HEK293 (cell line): ENCODE data around the gene SAP25.

ENCODE experiments used
- CTCF ChIA-PET: fragments of 350-600 bp; formaldehyde crosslinking; extraction: SDS; loops from one replicate; lab custom pipeline; 2021; ENCODE audit warnings: antibody characterized with exemption; lab: Yijun Ruan, JAX
- POLR2A ChIA-PET: fragments of 300-600 bp; formaldehyde crosslinking; extraction: SDS; loops from one replicate; lab custom pipeline; 2020; ENCODE audit warnings: antibody characterized with exemption, inconsistent platforms; lab: Yijun Ruan, JAX
- H3K27ac ChIP-seq: fragments of 200-500 bp; sonication (Bioruptor generic); 2 replicates; pipeline ENCODE4 v1.5.1; 2014; ENCODE audit warnings: low read depth, low read length, control low read depth, inconsistent platforms; ENCODE audit errors: extremely low read depth
- H3K36me3 ChIP-seq, 2 experiments: fragments of 200-500 bp in 1 of 2; sonication (Bioruptor generic) in 1 of 2; 1 replicate in 1 of 2; 2 replicates in 1 of 2; pipeline ENCODE4 v1.5.1; 2014 to 2017; ENCODE audit warnings: inconsistent platforms in 2 of 2, low read length in 2 of 2; ENCODE audit not compliant: control insufficient read depth in 2 of 2, insufficient read depth in 1 of 2
- H3K4me1 ChIP-seq: fragments of 200-500 bp; sonication (Bioruptor generic); 2 replicates; pipeline ENCODE4 v1.5.1; 2014; ENCODE audit warnings: mild to moderate bottlenecking, low read length, inconsistent platforms; ENCODE audit not compliant: control insufficient read depth, insufficient read depth
- H3K4me3 ChIP-seq: 2 replicates; pipeline ENCODE4 v1.5.1; 2011; ENCODE audit warnings: low read depth, mild to moderate bottlenecking, control low read depth, low read length, moderate library complexity
- H3K9me3 ChIP-seq: fragments of 200-500 bp; sonication (Bioruptor generic); 2 replicates; pipeline ENCODE4 v1.5.1; 2014; ENCODE audit warnings: low read depth, low read length, inconsistent platforms; ENCODE audit not compliant: control insufficient read depth, insufficient read depth
- KLF7 ChIP-seq: fragments of 450-650 bp; formaldehyde crosslinking; IDR thresholded peaks from 2 replicates; pipeline ENCODE4 v1.5.1; 2016; ENCODE audit warnings: missing biosample characterization, missing genetic modification characterization, borderline replicate concordance
- PRDM10 ChIP-seq: fragments of 450-650 bp; formaldehyde crosslinking; IDR thresholded peaks from 2 replicates; pipeline ENCODE4 v1.5.1; 2016; ENCODE audit warnings: missing biosample characterization, missing genetic modification characterization
- SCRT1 ChIP-seq: fragments of 450-650 bp; formaldehyde crosslinking; IDR thresholded peaks from 2 replicates; pipeline ENCODE4 v1.5.1; 2016; ENCODE audit warnings: missing biosample characterization, missing genetic modification characterization, borderline replicate concordance
- SP7 ChIP-seq: fragments of 450-650 bp; formaldehyde crosslinking; IDR thresholded peaks from 2 replicates; pipeline ENCODE4 v1.5.1; 2016; ENCODE audit warnings: missing biosample characterization, missing genetic modification characterization
- TSHZ1 ChIP-seq: fragments of 450-650 bp; formaldehyde crosslinking; IDR thresholded peaks from 2 replicates; pipeline ENCODE4 v1.5.1; 2016; ENCODE audit warnings: missing biosample characterization, missing genetic modification characterization, borderline replicate concordance
- ZBTB1 ChIP-seq: fragments of 450-650 bp; formaldehyde crosslinking; IDR thresholded peaks from 2 replicates; pipeline ENCODE4 v1.5.1; 2016; ENCODE audit warnings: missing biosample characterization, missing genetic modification characterization
- ZFP3 ChIP-seq: fragments of 450-650 bp; formaldehyde crosslinking; IDR thresholded peaks from 2 replicates; pipeline ENCODE4 v1.5.1; 2016; ENCODE audit warnings: low read depth, missing biosample characterization, missing genetic modification characterization
- ZNF391 ChIP-seq: fragments of 450-650 bp; formaldehyde crosslinking; IDR thresholded peaks from 2 replicates; pipeline ENCODE4 v1.5.1; 2016; ENCODE audit warnings: low read depth, missing biosample characterization, missing genetic modification characterization, borderline replicate concordance
- ZNF398 ChIP-seq: fragments of 450-650 bp; formaldehyde crosslinking; IDR thresholded peaks from 2 replicates; pipeline ENCODE4 v1.5.1; 2017; ENCODE audit warnings: missing biosample characterization, missing genetic modification characterization
- ZNF433 ChIP-seq: fragments of 450-650 bp; formaldehyde crosslinking; IDR thresholded peaks from 2 replicates; pipeline ENCODE4 v1.5.1; 2016; ENCODE audit warnings: missing biosample characterization, missing genetic modification characterization, low read depth
- ZNF660 ChIP-seq: fragments of 450-650 bp; IDR thresholded peaks from 2 replicates; pipeline ENCODE4 v1.5.1; 2018; ENCODE audit warnings: missing biosample characterization, mild to moderate bottlenecking, missing genetic modification characterization
- ZNF670 ChIP-seq: fragments of 450-650 bp; formaldehyde crosslinking; IDR thresholded peaks from 2 replicates; pipeline ENCODE4 v1.5.1; 2016; ENCODE audit warnings: missing biosample characterization, missing genetic modification characterization, low read depth
- ZNF76 ChIP-seq: fragments of 450-650 bp; formaldehyde crosslinking; IDR thresholded peaks from 2 replicates; pipeline ENCODE4; 2016; ENCODE audit warnings: low read depth, missing biosample characterization, missing genetic modification characterization, borderline replicate concordance

Gene SAP25

GRCh38 chr7:100567031-100567730 lies 6.5 kb downstream of the SAP25 start (continued):
- TF ChIP-seq TSHZ1 (tag by site-specific recombination) (no peak), ZNF670 (tag by site-specific recombination) (no peak), ZNF398 (tag by site-specific recombination) (no peak), ZNF76 (tag by site-specific recombination) (no peak), ZNF433 (tag by site-specific recombination) (no peak), PRDM10 (tag by site-specific recombination) (peak; percentile 54), KLF7 (tag by site-specific recombination) (no peak), ZNF391 (tag by site-specific recombination) (no peak), SP7 (tag by site-specific recombination) (no peak)

- H3K36me3 ChIP-seq: peaks cover 0 to 9% of the 10 kb centered on the region in 2 experiments; a peak in 1 of 3 replicates
- H3K27ac ChIP-seq: no peak overlapping the region
- POLR2A ChIA-PET: interaction anchor here (0.6 to 4.4 kb wide), 3 partner anchors 20 to 127 kb away, joined by 3 to 26 read pairs (median 5); partner anchors contain the start of genes AGFG2, FBXO24 and LRCH4
- no peaks in the 10 kb centered on the region for H3K9me3 ChIP-seq
- CTCF ChIA-PET: interaction anchor here (0.9 to 3.4 kb wide), 8 partner anchors 11 to 160 kb away, joined by 3 to 37 read pairs (median 10); partner anchors contain the start of genes FBXO24 and LRCH4
- peaks cover 2% of the 10 kb centered on the region; the same call in 1 of the 2 replicates for H3K4me1 ChIP-seq
- TF ChIP-seq ZNF660 (no peak), ZFP3 (tag by site-specific recombination) (no peak), SCRT1 (tag by site-specific recombination) (no peak), ZBTB1 (tag by site-specific recombination) (no peak)
- TF ChIP-seq, all 188 proteins: peak for 0
- no peak overlapping the region for H3K4me3 ChIP-seq
Measured at GRCh38 chr7:100566018-100566531, 7.6 kb downstream of the SAP25 start.
